Activated CD4-positive, CD25-positive, alpha-beta regulatory T cell treated with anti-CD3 and anti-CD28 coated beads, Interleukin-2, amount 50 U/mL, for 16 hours (primary cell): ENCODE data around the gene IGFN1.
A peak's percentile ranks its signal among the peaks of the same experiment; 100 is the strongest.
"Not testable (repeated sequence)": the region's sequence is repeated elsewhere in the genome, so short reads cannot be mapped to it uniquely, and the experiment has no call there.

Source experiments
- DNase-seq: peaks from one replicate; pipeline ENCODE4 v3.0.0-alpha.2; 2020; ENCODE audit warnings: low read depth, low spot score

Gene IGFN1

DNA sequence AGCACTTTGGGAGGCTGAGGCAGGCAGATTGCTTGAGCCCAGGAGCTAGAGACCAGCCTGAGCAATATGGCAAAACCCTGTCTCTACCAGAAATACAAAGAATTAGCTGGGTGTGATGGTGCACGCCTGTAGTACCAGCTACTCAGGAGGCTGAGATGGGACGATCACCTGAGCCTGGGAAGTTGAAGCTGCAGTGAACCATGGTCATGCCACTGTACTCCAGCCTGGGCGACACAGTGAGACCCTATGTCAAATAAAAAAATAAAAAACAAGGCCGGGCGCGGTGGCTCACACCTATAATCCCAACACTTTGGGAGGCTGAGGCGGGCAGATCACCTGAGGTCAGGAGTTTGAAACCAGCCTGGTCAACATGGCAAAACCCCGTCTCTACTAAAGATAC, 27.6 kb upstream of the IGFN1 start:
- not testable (repeated sequence) for DNase-seq

DNA sequence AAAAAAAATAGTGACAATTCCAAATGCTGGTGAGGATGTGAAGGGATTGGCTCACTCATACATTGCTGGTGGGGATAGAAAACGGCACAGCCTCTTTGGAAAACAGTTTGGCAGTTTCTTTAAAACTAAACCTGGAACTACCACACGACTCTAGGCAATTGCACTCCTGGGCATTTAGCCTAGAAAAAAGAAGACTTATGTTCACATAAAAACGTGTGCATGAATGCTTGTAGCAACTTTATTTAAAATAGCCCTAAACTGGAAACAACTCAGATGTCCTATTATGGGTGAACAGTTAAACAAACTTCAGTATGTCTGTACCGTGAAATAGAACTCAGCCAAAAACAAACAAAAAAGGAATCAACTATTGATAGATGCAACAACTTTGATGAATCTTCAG, 26.9 kb upstream of the IGFN1 start:
- no peak for DNase-seq

DNA sequence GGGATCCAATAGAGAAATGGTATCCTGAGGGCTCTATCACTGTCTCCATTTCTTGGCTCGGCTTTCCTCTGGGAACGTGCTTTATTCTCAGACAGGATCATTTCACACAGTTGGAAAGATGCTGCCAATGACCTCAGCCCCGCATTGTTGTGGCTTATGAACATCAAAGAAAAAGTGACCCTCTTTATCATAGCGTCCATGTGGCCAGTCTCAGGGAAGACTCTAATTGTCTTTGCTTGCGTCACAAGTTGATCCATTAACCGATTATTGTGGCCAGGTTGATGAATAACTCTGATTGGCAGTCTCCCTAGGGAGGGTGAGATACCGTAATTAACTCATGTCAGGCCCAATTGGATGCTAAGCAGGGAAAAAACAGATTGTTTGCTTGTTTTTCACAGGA, 26.0 kb upstream of the IGFN1 start:
- no peak for DNase-seq

DNA sequence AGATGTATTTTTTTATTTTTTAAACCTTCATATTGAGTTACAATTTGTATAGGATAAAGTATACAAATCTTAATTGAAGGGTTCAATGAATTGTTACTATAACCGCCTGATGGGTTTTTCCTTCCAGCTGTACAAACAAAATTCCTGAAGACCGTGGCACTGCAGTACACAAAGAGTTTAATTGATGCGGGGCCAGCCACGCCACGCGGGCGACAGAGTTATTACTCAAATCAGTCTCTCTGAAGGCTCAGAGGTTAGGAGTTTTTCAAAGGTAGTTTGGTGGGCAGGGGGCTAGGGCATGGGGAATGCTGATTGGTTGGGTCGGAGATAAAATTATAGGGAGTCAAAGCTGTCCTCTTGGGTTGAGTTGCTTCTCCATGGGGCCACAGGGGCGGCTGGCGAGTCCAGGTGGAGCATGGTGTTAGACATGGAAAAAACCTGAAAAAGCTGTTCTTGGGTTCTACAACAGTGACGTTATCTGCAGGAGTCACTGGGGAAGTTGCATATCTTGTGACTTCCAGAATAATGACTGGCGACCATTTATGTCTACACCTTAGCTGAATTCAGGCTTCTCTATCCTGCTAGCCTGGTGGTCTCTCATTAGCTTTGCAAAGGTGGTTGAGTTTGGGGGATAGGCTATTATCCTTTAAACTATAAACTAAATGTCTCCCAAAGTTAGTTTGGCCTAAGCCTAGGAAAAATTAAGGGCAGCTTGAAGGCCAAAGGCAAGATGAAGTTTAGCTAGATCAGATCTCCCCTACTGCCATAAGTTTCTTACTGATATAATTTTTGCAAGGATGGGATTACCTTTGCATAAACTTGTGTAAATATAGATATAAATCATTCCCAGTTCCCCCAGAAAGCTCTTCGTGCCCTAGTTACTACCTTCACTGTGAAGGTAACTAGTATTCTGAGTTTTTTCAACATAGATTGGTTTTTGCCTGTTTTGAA, 23.3 kb upstream of the IGFN1 start:
- no peak for DNase-seq

DNA sequence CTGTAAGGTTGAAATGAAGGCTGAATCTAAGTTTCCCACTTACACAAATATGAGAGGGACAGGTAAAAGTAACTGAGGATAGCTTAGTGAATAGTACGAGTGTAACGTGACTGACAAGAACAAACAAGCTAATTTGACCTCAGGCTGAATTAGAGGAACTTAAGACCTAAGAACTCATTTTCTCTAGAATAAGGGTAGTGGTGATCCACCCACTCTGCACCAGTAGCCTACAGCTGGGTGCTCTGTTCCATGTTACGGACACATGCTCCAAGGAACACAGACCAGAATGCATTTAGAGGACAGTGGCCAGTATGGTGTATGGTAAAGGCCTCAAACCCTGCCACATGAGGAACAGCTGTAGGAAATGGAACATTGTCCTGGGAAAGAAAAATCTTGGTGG, 21.4 kb upstream of the IGFN1 start:
- no peak for DNase-seq

DNA sequence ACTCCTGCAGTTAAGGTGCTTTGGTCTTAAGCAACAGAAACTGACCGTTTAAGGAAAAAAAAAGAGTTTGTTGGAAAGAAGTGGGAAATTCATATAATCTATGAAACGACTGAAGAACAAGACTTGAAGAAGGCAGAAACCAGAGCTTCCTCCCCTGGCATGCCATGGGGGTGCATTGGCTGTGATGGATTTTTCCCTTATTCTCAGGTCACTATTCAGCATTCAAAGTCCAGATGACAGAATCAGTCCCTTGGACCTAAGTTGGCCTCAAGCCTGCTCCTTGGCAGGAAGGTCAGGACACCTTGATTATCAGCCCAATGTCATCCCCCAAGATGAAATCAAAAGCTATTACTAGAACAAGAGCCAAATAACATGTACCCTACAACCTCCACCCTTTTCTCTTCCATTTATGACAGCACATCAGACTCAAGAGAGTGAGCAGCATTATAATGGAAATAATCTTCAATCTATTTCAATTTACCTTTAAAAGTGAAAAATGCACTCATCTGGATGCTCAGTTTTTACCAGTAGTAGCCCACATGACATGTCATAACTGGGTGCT, 20.6 kb upstream of the IGFN1 start:
- DNase-seq, result no peak

DNA sequence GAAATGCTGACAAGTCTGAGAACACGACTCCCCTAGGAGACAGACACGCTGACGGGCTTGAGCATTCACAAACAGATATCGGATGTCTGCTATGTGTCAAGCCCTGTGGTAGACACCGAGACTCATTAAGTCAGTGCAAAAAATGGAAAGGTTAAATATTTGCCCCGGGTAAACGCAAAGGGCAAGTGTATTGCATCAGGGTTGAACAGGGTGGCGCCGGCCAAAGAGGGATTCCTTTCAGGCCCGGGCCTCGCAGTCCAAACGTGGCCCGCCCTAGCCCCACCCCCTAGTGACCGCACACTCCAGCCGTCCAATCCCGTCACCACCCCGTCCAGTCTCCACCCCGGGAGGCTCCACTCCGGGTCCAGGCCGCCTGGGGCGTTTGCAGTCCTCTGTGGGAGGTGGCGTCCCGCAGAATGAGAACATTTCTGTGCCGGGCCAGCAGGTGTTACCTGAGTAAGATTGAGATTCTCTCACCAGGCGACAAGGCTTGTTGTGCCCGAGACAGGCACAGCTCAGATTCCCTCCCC, 20.0 kb upstream of the IGFN1 start:
- peak; percentile 50 for DNase-seq

DNA sequence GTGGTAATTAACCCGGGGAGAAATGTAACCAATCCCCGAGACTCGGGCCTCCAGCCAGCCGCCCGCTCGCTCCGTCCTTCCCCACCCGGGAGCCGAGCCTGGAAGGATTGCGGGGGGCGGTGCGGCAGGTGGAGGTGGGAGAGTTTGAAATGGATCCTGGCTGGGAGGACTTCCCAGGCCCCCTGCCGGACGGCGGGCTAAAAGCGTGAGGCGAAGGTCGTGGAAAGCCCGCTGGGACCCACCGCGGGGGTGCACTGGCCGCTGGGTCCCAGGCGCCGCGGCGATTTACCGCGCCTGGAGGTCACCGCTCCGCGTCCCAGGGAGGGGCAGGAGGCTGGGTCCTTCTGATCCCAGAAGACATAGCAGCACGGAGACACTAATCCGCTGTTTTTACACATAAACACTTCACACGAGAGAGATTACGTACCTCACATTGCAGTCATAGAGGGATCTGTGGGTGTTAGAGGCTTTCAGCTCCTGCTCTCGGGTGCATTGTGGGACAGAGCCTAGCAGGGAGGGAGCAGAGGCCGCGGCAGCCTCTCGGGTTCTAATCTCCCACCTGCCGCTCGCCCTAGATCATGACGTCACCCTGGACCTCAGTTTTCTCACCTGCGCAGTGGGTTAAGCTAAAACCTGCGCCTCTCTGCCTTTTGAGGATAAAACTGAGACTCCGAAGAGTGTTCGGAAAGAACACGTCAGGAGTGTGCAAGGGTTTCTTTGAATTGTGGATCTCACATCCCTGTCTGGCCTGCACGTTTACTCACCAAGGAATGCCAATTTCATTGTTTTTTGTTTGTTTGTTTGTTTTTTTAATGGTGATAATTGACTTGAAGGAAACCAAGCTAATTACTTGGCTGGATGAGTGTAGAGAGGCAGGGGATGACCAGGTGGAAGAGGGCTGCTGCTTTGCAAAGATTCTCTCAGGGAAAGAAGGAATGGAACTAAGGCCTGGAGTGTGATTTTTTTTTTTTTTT, 19.3 kb upstream of the IGFN1 start:
- no peak for DNase-seq

DNA sequence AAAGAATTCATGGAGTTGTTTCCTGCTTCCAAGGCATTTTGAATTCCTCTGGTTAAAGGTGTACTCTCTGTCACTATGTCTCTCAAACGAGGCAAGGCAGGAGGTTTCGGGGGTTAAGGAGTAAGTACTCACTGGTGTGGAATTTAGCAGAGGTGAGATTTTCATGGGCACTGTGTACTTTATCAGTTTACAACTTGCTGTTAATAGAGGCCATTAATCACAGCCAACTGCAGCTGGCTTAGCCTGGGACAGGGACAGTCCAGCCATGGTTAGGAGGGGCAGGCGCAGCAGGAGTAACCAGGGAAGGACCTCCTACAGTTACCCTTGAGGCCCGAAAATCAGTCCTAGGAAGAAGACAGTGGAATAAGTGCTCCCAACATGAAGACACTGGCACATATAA, 18.3 kb upstream of the IGFN1 start:
- DNase-seq, result no peak

DNA sequence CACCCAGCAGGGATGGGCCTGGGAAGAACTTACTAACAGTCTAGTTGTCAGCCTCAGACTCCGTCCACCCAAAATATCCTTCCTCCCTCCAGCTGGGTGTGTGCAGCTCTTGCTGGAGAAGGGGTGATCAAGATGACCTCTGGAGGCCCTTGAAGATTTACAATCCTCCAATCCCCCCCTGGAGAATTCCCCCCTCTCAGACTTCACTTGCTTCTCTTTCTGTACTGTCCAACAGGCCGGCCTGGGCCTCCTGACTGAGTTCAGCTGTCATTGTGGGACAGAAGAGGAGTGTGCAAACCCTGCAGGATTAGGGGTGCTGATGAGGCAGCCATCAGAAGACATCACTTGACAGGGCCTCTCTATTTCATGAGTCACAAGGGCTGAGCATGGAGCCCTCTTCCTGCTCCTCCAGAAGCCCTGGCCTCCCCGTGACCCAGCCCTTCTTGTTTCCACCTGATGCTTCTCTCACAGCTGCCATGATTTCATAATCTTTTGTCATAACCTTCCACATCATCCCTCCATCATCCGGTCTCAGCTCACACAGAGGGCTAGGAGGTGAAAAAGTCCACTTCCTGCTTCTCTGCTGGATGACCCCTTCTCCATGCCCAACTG, 17.5 kb upstream of the IGFN1 start:
- no peak for DNase-seq

DNA sequence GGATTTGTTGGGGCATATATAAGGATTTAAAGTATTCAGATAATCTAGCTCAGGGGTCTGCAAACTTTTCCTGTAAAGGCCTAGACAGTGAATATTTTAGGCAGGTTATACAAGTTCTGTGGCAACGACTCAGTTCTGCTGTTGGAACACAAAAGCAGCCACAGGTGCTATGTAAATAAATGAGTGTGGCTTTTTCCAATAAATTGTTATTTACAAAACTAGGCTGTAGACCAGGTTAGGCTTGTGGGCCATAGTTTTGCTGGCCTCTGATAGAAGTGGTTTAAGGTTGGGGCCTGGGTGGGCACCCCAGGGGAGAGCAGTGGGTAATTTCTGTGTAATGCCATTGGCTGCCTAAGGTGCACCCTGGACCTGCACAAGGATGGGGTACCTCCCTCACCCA, 16.9 kb upstream of the IGFN1 start:
- DNase-seq, result no peak

DNA sequence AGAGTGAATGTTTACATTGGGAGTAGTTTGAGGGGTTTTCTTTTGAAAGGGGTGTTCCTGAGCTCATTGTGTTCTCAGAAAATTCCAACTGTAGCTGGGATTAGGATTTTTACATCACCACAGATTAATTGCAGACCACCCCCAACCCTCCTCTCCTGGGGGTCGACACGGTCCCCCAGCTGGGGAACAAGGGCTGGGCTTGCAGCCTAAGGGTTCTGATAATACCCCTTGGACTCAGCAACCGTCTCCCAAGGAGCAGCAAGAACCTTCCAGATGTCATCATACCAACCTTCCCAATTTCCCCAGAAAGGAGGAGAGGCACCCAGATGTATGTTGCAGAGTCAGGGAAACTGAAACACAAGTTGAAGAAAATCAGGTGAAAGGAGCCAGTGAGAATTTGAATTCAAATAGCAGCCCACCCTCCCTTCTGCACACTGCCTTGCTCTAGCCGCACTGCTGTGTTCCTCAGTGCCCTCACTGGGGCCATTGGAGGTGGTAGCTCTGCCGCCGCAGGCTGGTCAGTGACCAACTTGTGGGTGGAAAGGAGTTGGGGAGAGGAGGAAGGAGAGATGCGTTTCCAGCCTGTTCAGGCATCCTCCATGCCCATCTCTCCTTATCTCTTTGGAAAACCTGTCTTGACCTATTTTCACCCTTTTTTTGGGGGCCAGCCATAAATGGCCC, 14.7 kb upstream of the IGFN1 start:
- DNase-seq, result no peak

DNA sequence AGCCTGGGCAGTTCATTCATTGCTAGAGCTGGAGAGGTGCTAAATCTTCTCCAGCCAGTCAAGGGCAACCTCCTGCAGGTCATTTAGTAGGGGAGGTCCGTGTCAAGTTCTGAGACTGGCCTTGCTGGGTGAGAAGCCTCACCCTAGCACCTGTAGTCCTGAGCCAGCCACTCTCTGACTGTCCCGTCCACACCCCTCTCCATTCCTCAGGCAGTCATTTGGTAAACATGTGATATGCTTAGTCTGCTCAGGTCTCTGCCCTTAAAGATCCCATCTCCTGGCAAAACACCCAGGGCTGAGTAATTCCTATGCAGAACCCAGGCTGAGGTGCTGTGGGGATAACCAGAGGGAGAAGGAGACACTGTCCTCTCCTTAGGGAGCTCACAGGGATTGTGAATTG, 13.7 kb upstream of the IGFN1 start:
- no peak for DNase-seq

DNA sequence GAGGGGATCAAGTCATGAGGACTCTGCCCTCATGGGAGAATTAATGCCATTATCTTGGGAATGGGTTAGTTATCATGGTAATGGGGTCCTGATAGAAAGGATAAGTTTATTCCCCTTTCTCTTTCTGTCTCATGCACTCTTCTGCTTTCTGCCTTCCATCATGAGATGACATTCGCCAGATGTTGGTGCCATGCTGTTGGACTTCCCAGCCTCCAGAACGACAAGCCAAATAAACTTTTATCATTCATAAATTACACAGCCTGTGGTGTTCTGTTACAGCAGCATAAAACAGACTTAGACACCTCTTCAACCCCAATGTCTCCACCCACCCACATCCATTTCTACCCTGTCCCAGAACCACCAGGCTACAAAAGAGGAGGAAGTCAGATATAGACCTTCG, 11.9 kb upstream of the IGFN1 start:
- no peak for DNase-seq

DNA sequence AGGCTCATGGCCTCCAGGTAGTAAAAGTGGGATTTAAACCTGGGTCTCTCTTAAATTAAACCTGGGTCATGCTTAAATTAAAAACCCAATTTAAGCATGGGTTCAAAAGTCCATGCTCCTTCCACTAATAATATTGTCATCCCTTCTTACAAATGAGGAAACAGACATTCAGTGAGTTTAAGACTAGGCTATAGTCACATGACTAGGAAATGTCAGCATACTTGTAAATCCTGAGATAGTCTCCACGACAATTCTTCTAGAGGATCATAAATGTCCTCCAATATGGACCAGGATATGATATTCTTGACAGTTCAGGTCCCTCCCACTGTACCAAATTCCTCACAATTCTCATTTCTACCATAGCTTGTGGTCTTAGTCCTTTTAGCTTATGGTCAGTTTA, 10.5 kb upstream of the IGFN1 start:
- no peak for DNase-seq

DNA sequence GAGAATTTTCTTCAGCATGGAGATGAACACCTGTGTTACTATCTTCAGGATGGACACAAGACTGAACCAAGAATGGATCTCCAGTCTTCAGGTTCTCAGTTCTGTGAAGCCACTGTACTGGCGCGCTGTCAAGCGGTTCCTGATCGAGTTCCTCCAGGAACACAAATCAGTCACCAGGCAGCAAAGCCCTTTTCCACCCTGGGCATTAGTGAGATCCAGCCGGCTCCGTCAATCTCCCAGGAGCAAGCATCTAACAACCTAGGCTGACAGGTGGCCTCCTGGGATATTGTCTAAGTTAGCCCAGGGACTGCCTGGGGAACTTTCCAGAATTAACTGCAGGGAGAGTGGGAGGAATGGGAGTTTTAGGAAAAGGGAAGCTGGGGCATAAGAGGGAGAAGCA, 9.7 kb upstream of the IGFN1 start:
- no peak for DNase-seq

DNA sequence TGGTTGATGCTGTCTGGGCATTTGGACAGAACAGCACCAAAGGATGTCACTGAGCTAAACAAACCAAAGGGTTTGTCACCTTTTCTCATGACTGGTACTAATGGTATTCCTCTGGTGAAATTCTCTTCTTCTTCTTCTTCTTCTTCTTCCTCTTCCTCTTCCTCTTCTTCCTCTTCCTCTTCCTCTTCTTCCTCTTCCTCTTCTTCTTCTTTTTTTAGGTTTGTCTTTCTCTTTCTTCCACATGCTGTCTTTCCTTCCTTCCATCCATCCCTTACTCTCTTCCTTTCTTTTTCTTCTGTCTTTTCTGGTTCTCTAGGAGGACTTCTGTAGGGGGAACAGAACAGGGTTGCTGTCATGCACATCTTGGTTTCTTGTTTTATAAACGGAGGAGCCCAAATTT, 9.3 kb upstream of the IGFN1 start:
- no peak for DNase-seq

DNA sequence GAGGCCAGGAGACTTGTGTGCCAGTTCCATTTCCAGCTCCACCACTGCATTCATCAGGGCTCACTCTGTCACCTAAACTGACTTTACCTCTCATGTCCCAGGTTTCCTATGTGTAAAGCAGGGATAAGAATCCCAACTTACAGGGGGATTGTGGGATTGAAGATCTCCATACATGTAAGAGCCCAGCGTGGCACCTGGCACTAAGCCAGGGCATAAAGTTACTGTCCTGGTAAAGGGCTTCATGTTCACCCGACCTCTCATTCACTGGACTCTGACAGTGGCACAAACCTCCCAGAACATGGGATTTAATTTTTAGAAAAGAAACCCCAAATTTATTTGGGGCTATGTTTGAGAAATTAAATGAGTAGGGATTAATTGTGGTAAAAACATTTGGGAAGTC, 8.9 kb upstream of the IGFN1 start:
- no peak for DNase-seq

DNA sequence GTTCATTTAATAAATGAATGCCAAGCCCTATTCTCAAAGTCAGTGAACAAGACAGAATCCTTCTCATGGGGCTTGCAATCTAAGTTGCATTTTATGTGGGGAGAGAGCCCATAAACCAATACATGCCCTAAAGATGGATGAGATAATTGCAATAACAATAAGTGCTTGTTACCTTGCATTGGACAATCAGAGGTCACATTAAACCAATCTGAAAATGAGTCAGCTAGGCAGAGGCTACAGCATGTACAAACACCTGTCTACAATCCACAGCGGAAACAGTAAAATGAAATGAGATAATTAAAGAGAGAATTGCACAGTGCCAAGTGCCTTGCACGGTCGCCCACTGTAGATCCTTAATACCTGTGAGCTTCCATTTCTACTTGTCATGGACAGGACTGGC, 7.4 kb upstream of the IGFN1 start:
- no peak for DNase-seq

DNA sequence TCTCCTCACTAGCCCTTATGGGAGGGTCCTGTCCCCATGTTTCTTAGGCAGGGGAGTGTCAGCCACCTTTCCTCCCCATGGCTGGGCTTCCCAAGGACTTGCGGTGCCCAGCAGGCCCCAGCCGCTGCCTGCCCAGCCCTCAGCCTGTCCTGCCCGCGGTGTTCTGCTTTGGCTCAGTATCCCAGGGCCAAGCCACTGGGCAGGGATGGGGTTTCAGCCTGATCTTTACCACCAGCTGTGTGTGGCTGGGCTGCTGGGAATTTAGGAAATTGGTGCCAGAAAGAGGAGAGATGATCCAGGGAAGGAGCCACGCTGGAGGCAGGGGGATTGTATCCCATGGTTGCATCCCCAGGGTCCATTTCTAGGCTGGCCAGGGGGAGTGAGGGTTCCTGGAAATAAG, 6.9 kb upstream of the IGFN1 start:
- no peak for DNase-seq
